T-helper 2 cell (primary cell): Measurements from ENCODE around the gene TSPAN15.

Experiments
- DNase-seq, 5 experiments: peaks; one replicate each; pipeline versions ENCODE4 v3.0.0 to v3.0.0-alpha.2; 2012 to 2022
- total RNA-seq, 2 donors: gene quantifications; one replicate each; lab custom pipeline; 2026; lab: John Stamatoyannopoulos, UW

Gene TSPAN15
- 2.2 reads per million in 2 donors for total RNA-seq

- peak; percentile 54 to 85 (median 73) for DNase-seq
These were observed at the start of gene TSPAN15 for GRCh38 chr10:69451209-69451783. TSPAN15 (plus strand) TSS chr10:69451465; CDS start chr10:69451595, 130 bp downstream.

- DNase-seq: no peak
These were observed 48.9 kb upstream of the TSPAN15 start for GRCh38 chr10:69402386-69402785.

DNA sequence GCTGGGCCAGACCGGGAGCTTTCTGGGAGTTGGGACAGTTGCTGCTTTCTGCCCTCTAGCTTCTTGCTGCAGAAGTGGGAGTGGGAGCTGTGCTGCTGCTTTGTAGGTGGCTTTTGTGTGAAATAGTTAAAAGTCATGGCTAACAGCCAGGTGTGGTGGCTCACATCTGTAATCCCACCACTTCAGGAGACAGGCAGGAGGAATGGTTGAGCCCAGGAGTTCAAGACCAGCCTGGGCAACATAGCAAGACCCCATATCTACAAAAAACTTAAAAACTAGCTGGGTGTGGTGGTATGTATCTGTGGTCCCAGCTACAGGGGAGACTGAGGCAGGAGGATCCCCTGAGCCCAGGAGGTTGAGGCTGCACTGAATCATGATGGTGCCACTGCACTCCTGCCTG lies 48.2 kb upstream of the TSPAN15 start:
- no peak for DNase-seq

DNA sequence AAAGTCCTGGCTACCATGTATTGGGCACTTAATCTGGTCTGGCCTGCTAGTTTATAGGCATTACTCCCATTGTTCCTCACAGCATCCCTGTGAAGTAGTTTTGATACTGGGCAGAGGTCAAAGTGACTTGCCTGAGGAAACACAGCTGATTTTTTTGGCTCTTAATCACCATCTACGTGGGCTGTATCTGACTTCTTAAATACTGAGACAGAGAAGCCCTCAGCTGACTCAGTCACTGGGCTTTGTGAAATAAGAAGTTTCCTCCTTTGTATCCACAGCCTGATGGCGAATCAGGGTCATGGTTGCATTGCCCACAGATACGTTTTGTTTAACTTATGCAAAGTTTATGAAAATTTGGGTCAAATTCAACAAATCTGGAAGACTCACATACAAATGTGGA lies 47.7 kb upstream of the TSPAN15 start:
- no peak for DNase-seq

DNA sequence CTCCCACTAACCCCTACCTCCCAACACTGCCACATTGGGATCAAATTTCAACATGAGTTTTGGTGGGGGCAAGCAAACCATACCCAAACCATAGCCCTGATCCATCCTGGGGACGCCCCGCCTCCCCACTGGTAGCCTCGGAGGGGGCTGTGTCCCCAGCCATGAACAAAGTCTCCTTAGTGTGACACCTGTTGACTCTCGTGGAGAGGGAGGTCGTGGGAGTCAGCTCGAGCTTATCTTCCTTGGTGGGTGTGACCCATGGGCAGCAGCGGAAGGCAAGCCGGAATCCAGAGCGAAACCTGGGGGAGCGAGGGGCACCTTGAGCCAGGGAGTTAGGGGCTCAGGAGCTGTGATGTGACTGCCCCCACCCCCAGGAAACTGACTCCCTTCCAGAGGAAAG lies 46.5 kb upstream of the TSPAN15 start:
- DNase-seq: no peak

DNA sequence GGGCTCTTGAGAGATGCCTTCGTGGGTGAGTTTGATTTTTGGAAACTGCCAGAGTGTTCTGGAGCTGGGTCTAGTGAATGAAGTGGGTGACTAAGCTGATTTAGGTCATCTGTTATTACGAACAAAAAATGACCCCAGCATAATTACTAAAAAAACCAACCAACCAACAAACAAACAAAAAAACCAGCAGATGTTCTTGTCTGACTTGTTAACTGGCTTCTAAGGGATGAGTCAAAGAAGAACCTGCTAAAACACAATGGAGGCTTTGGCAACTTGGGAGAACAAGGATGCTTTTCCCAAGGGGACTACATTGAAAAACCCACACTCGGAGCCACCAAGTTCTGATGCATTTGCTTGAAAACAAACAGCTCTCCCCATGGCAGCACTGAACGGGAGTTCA lies 46.0 kb upstream of the TSPAN15 start:
- DNase-seq: no peak

GRCh38 chr10:69406302-69406811 lies 44.9 kb upstream of the TSPAN15 start:
- no peak for DNase-seq

- no peak for DNase-seq
These were observed 44.3 kb upstream of the TSPAN15 start for GRCh38 chr10:69406816-69407580.

- DNase-seq: peak in 1 of 5 experiments; percentile 43
These were observed 43.5 kb upstream of the TSPAN15 start for GRCh38 chr10:69407621-69408301.

DNA sequence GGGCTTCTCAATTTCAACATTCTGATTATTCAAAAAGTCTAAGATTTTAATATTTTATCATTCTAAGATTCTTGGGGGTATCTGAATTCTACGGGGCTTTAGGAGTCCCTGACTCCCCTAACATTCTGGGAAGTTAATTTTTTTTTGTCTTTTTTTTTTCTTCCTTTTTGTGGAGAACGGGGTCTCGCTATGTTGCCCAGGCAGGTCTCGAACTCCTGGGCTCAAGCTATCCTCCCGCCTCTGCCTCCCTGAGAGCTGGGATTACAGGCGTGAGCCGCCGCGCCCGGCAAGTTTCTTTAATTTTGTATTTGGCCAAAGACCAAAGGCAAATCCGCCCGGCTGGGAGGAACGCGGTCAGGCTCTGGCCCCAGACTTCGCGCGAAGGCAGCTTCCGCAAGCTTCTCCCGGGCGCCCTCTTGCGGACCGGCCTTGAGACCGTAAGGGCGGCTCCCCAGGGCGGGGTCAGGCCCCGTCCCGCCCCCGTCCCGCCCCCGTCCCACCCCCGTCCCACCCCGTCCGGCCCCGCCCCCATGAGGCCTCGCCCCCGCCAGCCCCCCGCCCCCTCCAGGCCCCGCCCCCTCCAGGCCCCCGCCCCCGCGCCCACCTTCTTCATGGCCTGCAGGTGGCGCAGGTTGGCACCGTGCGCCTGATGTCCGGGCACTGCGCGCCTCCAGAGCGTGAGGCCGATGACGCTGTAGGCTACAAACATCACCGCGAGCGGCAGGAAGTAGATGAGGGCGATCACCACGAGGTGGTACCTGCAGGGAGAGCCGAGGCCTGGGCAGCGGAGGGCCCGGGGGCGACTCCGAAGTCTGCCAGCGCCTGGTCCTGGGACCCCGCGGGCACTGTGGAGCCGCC lies 42.7 kb upstream of the TSPAN15 start:
- DNase-seq: peak; percentile 80 to 97 (median 84)

DNA sequence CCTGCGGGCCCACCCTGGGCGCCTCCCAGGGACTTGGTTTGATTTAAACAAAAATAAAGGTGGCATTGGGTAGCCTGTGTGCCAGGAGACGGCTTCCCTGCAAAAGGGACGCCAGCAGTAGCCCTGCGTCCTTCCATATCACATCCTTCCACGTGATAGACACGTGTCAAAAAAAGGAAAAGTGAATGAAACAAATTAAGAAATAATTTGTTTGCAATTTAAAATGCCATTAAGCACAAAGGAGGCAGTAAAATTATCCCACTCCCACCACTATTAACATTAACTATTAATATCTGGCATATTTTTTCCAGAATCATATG lies 42.1 kb upstream of the TSPAN15 start:
- DNase-seq: no peak

- no peak for DNase-seq
These were observed 41.3 kb upstream of the TSPAN15 start for GRCh38 chr10:69409968-69410367.

DNA sequence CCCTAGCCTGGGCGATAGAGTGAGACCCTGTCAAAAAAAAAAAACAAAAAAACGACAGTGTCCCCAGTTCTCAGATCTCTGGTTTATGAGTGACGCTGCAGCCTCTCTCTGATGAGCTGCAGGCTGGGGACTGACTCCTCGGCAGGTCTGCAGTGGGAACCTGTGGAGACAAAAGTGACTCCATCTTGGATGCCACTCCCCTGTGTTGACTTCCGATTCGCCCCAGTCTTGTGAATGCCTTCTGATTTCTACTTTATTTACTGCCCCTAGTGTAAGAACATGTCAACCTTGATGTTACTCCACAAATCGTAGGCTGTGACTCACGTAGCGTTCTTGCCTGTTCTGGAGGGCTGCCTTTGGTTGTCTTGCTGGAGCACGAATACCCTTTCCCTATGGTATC lies 40.8 kb upstream of the TSPAN15 start:
- no peak for DNase-seq

GRCh38 chr10:69411476-69411875 lies 39.8 kb upstream of the TSPAN15 start:
- no peak for DNase-seq

- no peak for DNase-seq
These were observed 39.0 kb upstream of the TSPAN15 start for GRCh38 chr10:69412232-69412790.

DNA sequence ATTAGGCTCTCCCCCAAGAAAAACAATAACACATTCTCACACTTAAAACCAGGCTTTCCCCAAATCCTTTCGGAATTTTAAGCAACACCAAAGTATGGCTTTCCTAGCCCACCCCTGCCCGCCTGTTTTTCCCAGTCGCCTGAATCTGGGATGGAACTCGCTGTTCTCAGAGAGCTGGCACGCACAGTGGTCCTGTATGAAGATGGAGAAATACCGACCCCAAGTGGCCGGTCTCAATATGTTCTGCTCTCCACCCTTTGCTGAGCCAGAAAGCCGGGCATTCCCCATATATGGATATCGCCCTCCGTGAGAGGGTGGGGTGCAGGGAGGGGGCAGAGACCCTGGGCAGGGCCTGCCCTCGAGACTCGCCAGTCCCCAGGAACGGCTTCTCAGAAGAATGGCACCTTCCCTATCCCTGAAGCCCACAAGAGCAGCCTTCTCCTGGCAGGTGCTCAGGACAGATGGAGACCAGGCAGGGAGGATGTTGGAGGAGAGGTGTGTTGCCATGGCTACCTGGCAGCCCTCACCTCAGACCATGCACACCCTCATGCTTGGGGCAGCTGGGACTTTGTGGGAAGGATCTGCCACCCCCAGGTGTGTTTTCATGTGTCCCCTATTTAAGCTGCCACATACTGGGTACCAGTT lies 37.9 kb upstream of the TSPAN15 start:
- DNase-seq: peak in 1 of 5 experiments; percentile 22

DNA sequence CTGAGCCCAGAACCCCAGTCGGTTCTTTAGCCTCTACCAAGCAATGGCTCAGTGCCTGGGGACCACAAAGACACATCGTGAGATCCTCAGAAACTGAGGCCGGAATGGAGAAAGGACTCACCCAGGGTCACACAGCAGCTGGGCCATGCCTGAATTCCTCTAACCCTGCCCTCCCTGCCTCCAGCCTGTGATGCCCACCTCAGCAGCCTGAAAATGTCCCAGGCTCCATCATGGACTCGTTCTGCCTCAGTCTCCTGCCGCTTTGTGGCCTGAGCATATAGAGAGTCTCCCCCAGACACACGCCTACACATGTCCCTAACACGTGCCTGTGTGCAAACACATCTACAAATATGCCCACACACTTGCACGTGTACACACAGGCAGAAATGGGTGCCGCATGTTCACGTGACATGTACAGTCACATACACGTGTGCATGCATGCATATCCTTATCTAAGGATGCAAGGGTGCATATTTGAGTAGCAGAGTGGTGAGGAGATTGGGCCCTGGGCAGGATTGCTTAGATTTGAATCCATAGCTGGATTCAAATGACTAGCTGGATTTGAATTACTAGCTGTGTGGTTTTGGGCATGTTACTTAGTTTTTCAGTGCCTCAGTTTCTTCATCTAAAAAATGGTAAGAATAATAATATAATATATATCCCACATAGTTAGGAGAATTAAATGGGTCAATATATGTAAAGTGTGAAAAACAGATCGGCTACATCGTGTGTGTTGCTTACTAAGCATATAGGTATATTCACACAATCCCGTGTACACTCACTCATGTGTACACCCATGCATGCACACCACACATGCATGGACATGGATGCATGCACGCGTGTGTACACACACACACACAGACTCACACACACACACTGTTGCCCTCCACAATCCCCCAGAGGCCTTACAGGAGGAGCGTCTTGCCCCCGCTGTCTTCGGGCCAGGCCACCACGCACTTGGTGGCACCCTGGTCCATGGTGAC lies 36.9 kb upstream of the TSPAN15 start:
- DNase-seq: no peak

DNA sequence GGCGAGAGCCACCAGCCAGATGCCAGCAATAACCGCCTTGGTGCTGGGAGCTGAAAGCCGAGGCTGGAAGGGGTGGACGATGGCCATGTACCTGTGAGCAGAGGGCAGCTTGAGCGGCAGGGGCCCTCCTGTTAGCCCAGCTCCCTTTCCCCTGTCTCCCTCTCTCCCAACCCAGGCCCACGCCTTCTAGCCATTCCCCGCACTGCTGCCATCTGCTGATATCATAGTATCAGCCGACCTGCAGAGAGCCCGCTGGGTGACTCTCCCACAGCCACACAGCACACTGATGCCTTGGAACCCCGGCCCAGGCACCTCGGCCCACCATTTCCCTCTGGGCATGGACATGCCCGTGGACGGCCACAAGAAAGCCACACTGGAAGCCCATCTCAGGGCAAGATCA lies 36.2 kb upstream of the TSPAN15 start:
- no peak for DNase-seq

- DNase-seq: no peak
These were observed 35.3 kb upstream of the TSPAN15 start for GRCh38 chr10:69415951-69416350.

GRCh38 chr10:69416695-69417094 lies 34.6 kb upstream of the TSPAN15 start, which contains the start of gene TACR2:
TACR2 (minus strand) TSS chr10:69416918; CDS start chr10:69416323, 595 bp downstream.
- DNase-seq: no peak

DNA sequence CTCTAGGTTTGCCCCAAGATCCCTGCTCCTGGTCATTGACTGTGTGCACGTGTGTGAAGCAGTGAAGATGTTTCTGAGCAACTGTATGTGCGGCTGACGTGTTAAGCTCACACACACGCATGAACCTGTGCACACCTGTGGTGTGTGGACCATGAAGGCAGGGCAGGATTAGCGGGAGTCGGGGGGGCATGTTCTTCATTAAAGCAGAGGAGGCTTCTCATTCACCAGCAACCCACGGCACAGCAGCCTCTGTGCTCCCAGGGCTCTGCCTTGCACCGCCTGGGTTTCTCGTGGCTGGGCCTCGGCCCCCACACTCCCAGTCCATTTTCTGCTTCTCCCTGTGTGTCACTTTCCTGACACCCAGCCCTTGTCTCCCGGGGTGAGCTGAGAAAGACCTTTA lies 33.7 kb upstream of the TSPAN15 start:
- no peak for DNase-seq
